Left renal cortex interstitium (tissue), 4 donors: Measurements from ENCODE around the gene DISC1. TPM values are rescaled to one million over a fixed set of nuclear protein-coding genes. Genes with fewer than 3 reads are reported as not detected.
"Not testable (repeated sequence)": the region's sequence is repeated elsewhere in the genome, so short reads cannot be mapped to it uniquely, and the experiment has no call there.

ENCODE experiments used
- DNase-seq, 4 donors: peaks; one replicate each; pipeline ENCODE4 v3.0.0-alpha.2; 2013; ENCODE audit warnings: low read depth in 4 of 4, low spot score in 2 of 4, missing footprints in 1 of 4
- polyA plus RNA-seq, 4 donors: library from polyadenylated mRNA; unstranded; fragments of 120-200 nt; gene quantifications; one replicate each; pipeline ENCODE4 v1.2.1, GENCODE V29; 2013; ENCODE audit not compliant: insufficient read length in 4 of 4

The DISC1 gene
- polyA plus RNA-seq, 4 donors: 5.3 to 6.6 (median 5.6) TPM

DNA sequence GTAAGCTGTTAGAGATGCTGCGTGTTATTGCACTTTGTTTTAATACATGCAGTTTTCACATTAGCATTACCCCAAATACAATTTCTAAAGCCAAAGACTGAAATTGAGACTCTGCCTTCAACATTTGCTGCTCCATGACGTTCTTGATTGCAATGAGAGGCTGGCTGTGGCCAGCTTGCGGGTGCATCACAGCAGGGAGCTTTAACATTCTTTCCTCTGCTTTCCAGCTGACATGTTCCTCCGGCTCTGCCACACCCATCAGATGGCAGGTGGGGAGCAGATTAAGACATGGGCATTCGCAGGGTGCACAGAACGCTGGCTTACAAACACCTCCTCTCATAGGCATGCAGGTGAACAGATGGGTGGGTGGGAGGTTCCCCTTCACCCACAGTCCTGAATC, 314.1 kb downstream of the DISC1 start:
- DNase-seq: no peak

GRCh38 chr1:231943084-231943483, 316.5 kb downstream of the DISC1 start:
- no peak for DNase-seq

GRCh38 chr1:231948102-231948501, 321.5 kb downstream of the DISC1 start:
- not testable (repeated sequence) for DNase-seq

DNA sequence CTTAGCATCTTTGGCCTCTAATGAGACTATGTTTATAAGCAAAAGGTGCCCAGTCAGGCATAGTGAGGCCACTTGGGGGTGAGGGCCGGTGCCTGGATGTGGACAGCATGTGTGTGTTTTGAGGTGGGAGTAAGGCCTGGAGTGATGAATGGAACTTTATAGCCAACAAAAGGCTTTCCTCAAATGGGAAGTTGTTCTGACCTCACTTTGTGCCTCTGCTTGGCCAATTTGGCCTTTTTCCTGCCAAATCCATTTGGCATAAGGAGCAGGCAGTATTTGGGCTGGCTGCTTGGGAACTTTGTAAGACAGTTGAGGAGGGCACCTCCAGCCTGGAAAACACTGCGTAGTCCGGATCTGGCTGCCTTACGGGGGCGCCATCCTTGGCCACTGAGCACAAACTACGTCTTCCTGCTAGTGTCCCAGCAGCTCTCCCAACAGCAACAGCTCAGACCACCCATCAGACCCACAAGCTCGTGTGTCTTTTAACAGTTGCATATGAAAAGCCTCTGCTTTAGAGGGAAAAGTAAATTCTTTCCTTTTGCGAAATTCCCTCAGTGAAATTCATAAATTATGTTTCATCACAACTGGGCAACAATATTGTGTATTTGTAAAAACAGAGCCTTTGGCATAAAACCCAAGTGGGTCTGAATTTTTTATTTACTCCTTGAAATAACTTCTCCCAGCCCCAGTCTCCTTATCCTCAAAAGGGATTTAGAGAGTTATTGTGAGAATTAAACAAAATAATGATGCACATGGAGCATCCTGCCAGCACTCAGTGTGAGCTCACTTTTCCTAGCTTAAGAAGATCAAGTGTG, 322.9 kb downstream of the DISC1 start:
- DNase-seq: no peak

DNA sequence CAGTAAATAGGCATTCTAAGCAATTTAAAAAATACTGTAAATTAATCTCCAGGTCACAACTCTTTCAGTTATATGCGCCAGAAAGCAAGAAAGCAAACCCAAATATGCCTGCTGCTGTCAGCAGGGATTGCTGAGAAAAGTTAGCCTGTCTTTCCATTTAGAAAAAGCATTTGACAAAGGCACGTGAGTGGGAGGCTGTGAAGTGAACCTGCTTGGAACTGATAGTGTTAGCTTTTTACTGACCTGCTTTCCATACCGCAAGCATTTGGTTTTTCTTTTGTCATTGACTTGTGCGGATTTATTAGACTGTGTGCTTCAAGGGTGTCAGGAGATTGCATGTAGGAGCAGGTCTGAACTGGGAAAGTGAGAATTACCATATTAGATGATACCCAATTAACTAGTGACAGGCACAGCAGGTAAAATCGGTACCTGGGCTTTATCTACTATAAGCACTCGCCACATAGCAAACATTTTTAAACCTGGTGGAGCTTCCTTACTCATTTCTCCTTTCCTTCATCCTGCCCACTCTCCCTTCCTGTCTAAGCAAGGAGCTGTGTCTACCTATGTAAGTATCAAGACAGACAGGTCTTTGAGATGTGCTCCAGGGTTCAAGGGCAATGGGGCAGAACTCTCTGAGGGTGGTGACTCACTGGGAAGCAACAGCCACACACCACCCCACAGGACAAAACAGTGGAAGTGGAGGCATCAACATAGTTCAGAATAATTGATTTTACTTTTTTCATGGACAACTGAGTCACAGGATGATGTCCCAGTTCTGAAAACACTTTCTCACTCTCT, 323.9 kb downstream of the DISC1 start:
- DNase-seq: no peak

- no peak for DNase-seq
These were observed 324.8 kb downstream of the DISC1 start for GRCh38 chr1:231951374-231951773.

DNA sequence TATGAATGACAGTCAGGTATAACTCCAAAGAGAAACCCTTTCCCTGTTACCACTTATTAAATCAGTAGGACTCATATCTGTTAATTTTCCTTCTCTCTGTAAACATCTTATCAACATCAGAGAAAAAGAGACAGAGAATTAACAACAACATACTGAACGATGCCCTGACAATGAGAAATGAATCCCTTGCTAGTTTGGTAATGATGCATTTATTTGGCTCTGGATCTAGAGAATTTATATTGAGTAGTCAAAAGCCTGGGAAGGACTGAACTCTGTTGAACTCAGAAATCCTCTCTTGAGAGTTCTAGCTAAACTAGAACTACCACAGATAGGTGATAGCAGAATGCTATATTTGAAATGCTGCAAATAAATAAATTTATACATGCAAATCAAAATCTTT, 325.6 kb downstream of the DISC1 start:
- DNase-seq: no peak

GRCh38 chr1:231953660-231954059, 327.1 kb downstream of the DISC1 start:
- DNase-seq: no peak

- no peak for DNase-seq
These were observed 328.2 kb downstream of the DISC1 start for GRCh38 chr1:231954751-231955150.

DNA sequence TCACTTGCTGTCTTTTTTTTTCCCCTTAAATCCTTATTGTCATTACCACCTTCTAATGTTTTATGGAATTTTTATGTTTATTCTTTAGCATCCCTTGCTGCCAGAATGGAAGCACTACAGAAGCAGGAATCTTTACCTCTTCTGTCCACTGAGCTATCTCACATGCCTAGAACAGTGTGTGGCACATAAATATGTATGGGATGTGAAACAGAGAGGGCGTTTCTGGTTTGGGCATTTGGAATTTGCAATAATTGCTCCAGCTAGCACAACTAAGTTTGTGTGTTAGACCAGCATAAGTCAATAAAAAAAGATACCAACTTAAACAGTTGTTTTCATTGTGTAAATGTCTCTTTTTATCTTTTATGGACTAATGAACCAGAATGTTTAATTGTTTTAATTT, 330.8 kb downstream of the DISC1 start:
- no peak for DNase-seq

- DNase-seq: no peak
These were observed 331.9 kb downstream of the DISC1 start for GRCh38 chr1:231958448-231958847.

DNA sequence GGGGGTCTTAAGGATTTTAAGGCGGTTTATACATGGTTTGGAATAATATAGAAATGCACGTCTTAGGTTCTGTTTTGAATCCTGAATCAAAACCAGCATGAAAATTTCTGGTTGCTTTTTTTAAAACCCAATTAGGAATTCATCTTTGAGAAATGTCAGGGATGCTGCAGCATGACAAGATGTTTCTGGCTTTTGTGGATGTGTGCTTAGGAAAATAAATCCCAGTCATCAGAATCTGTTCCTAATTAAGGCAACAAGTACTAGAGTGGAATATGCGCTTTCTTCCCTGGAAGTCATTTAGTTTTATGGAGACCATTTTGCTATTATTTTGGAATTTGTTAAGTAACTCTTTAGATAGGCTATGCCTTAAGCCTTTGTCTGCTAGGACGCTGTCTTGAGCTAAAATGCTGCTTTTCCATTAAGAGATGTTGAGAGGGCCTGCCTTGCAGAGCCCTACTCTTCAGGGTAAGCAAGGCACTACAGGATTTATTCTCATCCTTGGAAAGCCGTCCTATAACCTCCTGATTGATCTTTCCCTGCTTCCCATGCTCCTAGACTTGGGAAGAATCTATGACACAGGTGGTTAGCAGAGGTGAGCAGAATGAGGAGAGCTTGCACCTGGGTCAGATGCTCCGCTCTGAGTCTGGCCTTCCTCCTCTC, 332.8 kb downstream of the DISC1 start:
- no peak for DNase-seq

GRCh38 chr1:231961801-231962200, 335.2 kb downstream of the DISC1 start:
- not testable (repeated sequence) for DNase-seq

DNA sequence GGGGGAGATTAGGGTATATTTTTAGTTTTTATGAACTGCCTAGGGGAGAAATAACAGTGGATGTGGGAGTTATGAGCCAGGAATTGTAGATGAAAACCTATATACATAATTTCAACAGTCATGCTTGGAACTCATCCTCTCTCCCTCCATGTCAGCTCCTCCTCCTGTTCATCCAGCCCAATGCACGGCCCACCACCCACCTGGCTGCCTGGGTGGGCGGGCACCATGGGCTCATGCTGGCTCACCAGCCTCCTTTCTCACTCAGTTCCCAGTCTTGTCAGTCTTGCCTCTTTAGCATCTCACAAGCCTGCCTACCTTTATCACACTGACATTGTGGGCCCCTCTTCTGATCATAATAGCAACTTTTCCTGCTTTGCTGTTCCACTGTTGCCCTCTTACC, 336.0 kb downstream of the DISC1 start:
- no peak for DNase-seq

GRCh38 chr1:231964241-231964640, 337.7 kb downstream of the DISC1 start:
- no peak for DNase-seq

GRCh38 chr1:231964961-231965360, 338.4 kb downstream of the DISC1 start:
- DNase-seq: no peak

DNA sequence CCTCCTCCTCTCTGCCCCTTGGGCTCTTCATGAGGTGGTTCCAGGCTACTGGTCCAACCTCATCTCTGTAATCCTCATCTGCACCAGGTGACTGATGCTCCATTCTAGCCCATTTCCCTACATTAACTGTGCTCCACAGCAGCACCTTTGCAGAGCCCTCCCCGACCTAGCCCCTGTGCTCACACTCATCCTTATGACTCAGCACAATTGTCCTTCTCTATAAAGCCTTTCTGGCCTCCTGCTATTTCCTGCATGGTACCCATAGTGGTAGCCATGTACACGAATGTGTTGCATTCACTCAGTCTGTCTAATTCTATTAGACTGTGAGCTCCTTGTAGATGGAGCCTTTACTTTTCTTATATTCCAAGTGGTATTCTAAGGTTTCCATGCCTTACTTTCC, 339.0 kb downstream of the DISC1 start:
- DNase-seq: no peak

DNA sequence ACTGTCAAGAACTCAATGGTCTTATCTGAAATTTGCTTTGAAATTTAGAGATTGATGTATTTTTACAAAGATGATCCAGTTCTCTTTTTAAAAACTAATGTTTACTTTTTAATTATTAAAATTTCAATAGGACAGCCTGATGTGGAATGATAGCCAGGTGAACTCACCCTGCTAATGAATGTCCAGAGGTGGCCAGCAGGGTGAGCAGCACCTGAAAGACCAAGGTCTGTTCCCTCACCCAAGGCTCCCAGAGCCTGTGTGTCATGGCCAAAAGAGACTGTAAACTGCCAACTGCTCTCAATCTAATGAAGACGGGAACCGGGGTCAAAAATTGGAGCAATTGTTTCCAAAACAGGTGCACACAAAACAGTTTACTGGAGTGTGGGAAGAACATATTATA, 340.4 kb downstream of the DISC1 start:
- DNase-seq: no peak

DNA sequence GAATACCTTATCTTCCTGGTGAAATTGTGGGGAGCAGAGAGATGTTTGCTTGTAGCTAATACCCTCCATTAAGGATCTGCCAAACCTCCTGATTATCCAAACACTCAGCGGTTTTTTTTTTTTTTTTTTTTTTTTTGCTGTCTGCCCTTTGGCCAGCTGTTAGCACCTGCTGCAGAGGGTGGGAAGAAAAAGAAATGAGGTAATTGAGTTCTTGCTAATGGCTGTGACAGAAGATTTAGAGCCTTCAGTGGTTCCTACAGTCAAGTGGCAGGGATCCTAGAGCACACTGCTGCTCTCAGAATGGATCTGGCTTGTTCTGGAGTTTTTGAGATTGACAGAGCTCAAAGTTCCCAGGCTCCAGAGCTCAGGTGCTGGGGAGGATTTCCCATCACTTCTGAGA, 342.5 kb downstream of the DISC1 start:
- DNase-seq: no peak

DNA sequence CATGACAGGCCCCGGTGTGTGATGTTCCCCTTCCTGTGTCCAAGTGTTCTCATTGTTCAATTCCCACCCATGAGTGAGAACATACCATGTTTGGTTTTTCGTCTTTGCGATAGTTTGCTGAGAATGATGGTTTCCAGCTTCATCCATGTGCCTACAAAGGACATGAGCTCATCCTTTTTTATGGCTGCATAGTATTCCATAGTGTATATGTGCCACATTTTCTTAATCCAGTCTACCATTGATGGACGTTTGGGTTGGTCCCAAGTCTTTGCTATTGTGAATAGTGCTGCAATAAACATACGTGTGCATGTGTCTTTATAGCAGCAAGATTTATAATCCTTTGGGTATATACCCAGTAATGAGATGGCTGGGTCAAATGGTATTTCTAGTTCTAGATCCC, 343.2 kb downstream of the DISC1 start:
- not testable (repeated sequence) for DNase-seq

DNA sequence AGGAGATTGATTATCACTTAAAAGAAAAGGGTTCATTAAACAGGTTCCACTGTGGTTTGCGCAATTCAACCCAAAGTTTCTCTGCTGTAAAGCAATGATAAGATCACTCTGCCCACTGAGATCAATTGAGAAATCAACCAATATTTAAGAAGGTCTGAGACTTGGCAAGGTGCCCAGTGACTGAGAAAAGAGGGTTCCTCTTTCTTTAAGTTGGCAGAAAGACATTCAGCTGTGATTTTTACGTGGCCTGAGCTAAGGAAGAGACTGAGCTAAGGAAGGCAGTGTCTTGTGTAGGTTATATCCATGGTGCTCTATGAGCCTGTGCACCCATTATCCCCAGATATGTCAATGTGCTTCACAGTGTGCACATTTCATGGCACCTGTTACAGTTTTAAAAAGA, 344.1 kb downstream of the DISC1 start:
- DNase-seq: no peak
